ENCODE data around the gene GNAI3. TPM values are rescaled to one million over a fixed set of nuclear protein-coding genes. Genes with fewer than 3 reads are reported as not detected.

Gene GNAI3
- total RNA-seq, 6 experiments from 2014 or later, result 10.6 to 11.7 (median 11.2) TPM

DNA sequence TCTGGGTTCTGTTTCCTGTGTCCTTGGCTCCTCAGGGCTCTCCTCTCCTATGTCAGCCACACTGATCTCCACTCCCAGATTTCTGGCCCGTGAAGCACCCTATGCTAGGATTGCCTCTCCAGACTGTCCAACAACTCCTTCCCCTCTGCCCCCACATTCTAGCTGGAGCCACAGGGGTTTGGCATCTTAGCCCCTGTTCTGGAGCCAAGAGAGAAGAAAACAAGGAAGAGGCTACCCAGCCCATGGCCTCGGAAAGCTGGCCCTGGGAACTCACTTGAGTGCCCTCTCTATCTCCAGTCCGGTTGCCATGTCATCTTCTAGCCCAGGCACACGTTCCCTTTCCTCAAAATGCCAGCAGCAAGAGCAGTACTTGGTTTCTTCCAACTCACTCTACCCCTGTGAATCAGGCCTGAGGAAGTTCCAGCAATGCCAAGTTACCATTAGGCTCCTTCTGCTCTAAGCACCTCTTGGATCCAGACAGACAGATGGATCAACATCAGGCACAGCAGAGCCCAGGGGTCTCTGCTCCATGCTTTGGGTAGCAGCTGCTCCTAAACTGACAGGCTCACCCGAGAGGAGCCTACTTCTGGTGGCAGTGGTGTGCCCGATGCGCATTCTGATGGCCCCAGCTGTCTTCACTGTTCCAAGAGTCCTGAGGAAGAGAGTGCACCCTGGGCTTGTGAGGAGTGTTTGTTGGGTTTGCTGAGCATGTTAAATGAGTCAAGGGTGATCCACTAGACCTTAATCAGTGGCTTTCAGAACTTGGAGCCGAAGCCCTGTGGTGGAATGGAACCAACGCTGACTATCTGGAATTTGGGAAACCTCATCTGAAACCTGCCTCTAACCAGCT, 20.3 kb upstream of the GNAI3 start:
- Mint-ChIP-seq H3K27me3 (ENCODE audit: insufficient read depth) (peaks cover 2% of the 10 kb centered on the region), H3K27ac (no peak overlapping the region), H3K4me3 (no peak overlapping the region), H3K36me3 (ENCODE audit: low read depth) (no peaks in the 10 kb centered on the region), H3K4me1 (ENCODE audit: low read depth) (peaks cover 29% of the 10 kb centered on the region), H3K9me3 (no peaks in the 10 kb centered on the region)
- TF ChIP-seq, protein P1, sequence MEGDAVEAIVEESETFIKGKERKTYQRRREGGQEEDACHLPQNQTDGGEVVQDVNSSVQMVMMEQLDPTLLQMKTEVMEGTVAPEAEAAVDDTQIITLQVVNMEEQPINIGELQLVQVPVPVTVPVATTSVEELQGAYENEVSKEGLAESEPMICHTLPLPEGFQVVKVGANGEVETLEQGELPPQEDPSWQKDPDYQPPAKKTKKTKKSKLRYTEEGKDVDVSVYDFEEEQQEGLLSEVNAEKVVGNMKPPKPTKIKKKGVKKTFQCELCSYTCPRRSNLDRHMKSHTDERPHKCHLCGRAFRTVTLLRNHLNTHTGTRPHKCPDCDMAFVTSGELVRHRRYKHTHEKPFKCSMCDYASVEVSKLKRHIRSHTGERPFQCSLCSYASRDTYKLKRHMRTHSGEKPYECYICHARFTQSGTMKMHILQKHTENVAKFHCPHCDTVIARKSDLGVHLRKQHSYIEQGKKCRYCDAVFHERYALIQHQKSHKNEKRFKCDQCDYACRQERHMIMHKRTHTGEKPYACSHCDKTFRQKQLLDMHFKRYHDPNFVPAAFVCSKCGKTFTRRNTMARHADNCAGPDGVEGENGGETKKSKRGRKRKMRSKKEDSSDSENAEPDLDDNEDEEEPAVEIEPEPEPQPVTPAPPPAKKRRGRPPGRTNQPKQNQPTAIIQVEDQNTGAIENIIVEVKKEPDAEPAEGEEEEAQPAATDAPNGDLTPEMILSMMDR (IDR thresholded peaks at IDR 0.05), result no peak
- no peak for DNase-seq

DNA sequence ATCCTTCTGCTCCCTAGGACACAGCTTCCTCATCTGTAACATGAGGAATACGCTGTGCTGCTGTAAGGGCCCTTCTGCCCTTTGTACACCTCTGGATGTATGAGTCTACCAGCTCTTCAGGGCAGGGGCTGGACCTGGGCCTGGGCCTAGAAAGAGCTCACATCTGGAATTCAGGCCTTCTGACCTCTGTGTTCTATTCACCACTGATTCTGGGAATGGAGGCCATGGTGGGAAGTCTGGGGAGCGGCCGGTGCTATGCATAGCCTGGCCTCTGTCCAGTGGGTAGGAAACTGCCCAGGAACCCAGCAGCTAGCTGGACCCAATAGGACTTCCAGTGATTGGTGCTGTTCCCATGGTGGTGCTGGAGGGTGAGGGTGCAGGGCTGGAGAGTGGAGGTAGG, 19.7 kb upstream of the GNAI3 start:
- TF ChIP-seq, protein P1 (IDR thresholded peaks at IDR 0.05), result no peak
- Mint-ChIP-seq H3K4me1 (ENCODE audit: low read depth) (peaks cover 30% of the 10 kb centered on the region), H3K9me3 (no peaks in the 10 kb centered on the region), H3K4me3 (no peak overlapping the region), H3K36me3 (ENCODE audit: low read depth) (no peaks in the 10 kb centered on the region), H3K27me3 (ENCODE audit: insufficient read depth) (peaks cover 2% of the 10 kb centered on the region), H3K27ac (no peak overlapping the region)
- no peak for DNase-seq

DNA sequence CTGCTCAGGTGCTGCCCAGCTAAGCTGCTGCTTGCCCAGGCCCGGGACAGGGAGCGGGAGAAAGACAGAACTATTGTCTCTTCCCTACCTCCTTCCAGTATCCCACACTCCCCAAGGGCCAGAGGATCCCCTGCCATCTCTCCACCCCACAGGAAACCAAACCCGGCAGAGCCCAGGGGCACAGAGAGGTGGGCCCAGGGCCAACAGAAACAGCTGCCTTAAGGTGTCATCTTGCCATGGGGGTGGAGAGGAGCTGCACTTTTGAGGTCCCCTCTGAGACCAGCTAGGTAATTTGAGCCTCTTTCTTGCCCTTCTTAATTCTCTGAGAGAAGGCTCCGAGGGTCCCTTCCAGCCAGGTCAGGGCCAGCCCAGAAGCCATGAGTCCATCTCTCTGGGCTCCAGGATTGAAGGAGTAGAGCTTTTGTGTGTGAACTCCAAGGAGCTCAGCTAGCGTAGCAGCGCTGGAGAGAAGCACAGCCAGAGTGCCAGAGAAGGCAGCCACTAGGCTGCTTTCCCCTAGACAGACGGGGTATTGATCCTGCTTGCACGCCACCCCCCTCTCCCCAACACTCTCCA, 18.4 kb upstream of the GNAI3 start:
- H3K4me3 Mint-ChIP-seq, result no peak overlapping the region
- H3K27ac Mint-ChIP-seq, result no peak overlapping the region
- TF ChIP-seq, protein P1 (IDR thresholded peaks at IDR 0.05), result no peak
- H3K9me3 Mint-ChIP-seq, result no peaks in the 10 kb centered on the region
- peaks cover 30% of the 10 kb centered on the region for H3K4me1 Mint-ChIP-seq (ENCODE audit: low read depth)
- no peaks in the 10 kb centered on the region for H3K36me3 Mint-ChIP-seq (ENCODE audit: low read depth)
- H3K27me3 Mint-ChIP-seq (ENCODE audit: insufficient read depth), result peaks cover 2% of the 10 kb centered on the region
- no peak for DNase-seq

DNA sequence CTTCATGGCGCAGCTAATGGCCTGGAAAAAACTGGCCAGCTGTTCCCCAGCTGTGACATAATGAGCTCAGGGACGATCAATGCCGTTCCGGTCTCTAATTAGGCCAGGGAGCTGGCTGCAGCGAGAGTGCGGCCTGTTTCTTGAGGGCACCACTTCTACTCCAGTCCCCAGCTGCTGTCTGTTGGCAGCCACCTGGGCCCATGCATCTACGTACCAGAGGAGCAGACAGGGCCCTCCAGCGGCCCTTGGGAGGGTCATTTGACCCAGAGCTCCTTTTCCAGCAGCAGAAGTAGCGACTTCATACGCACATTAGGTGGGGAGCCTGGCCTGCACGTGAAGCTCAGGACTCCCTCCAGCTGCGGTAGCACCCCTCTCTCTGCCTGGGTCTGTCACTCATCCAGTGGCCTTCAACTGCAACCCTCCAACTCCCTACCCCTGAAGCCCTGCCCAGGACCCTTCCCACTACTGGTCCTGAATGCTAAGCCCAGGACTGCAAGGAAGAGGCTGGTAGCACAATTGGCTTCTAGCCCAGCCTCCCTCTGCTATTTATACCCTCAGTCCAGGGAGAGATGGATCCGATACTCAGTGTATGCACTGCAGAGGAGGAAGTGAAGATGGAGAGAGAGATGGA, 17.8 kb upstream of the GNAI3 start:
- TF ChIP-seq, protein P1 (IDR thresholded peaks at IDR 0.05), result no peak
- no peak overlapping the region for H3K4me3 Mint-ChIP-seq
- no peaks in the 10 kb centered on the region for H3K36me3 Mint-ChIP-seq (ENCODE audit: low read depth)
- H3K27ac Mint-ChIP-seq, result no peak overlapping the region
- no peak for DNase-seq
- no peaks in the 10 kb centered on the region for H3K9me3 Mint-ChIP-seq
- peaks cover 30% of the 10 kb centered on the region for H3K4me1 Mint-ChIP-seq (ENCODE audit: low read depth)
- H3K27me3 Mint-ChIP-seq (ENCODE audit: insufficient read depth), result peaks cover 2% of the 10 kb centered on the region

DNA sequence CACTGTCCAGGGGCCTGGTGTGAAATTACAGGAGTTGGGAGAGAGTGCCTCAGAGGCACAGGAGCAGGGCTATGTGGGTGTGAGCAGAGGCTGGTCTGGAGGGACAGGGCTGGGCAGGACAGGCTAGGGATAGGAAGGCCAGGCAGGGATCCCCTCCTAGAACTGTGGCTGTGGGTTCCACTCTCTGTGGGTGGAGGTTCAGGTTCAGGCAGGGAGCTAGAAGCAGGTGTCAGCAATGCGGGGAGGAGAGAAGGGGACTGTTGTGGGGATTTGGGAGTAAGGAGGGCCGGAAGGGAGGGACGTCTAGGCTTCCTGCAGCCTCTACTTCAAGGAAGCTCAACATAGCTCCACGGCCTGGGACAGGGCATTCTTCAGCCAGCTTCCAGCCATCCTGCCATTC, 17.0 kb upstream of the GNAI3 start:
- Mint-ChIP-seq H3K4me1 (ENCODE audit: low read depth) (peaks cover 30% of the 10 kb centered on the region), H3K36me3 (ENCODE audit: low read depth) (no peaks in the 10 kb centered on the region), H3K4me3 (no peak overlapping the region), H3K27ac (no peak overlapping the region), H3K27me3 (ENCODE audit: insufficient read depth) (peaks cover under 1% of the 10 kb centered on the region), H3K9me3 (no peaks in the 10 kb centered on the region)
- TF ChIP-seq, protein P1 (IDR thresholded peaks at IDR 0.05), result no peak
- DNase-seq, result no peak

Measured in HFFc6 (cell line).